IMR-90 (cell line): ENCODE measurements around the gene PALM. TPM values are rescaled to one million over a fixed set of nuclear protein-coding genes. Genes with fewer than 3 reads are reported as not detected.

ENCODE experiments used
- ATAC-seq: fragments of 200-7000 bp; cut with Tn5 transposase; 2 replicates; pipeline ENCODE4 v1.9.1; 2020; ENCODE audit warnings: low read depth, mild to moderate bottlenecking, moderate library complexity
- BruUV-seq: library from RNA; stranded (reverse); fragments of 400-500 nt; replicated peaks from 2 replicates; lab custom pipeline; 2021; lab: Mats Ljungman, UMichigan
- CTCF ChIA-PET: fragments of 300-600 bp; formaldehyde crosslinking; extraction: SDS; loops from one replicate; lab custom pipeline; 2021; ENCODE audit warnings: antibody characterized with exemption; lab: Yijun Ruan, JAX
- POLR2A ChIA-PET: fragments of 300-600 bp; sonication (Branson Sonifier 250); formaldehyde crosslinking; loops from one replicate; lab custom pipeline; 2022; ENCODE audit warnings: antibody characterized with exemption; ENCODE audit not compliant: unreplicated experiment; lab: Charles Lee
- DNase-seq: peaks from one replicate; pipeline ENCODE4 v3.0.0; 2013
- H2AFZ ChIP-seq: replicated peaks from 2 replicates; pipeline ENCODE3; 2013; ENCODE audit warnings: low read length, mild to moderate bottlenecking; ENCODE audit not compliant: poor library complexity
- H2AK5ac ChIP-seq: 2 replicates; pipeline ENCODE4 v1.6.1; 2013; ENCODE audit warnings: low read depth, low read length, inconsistent platforms
- H2AK9ac ChIP-seq: replicated peaks from 2 replicates; pipeline ENCODE3; 2013; ENCODE audit warnings: mild to moderate bottlenecking, low read depth, low read length, moderate library complexity; ENCODE audit not compliant: poor library complexity
- H2BK120ac ChIP-seq: 2 replicates; pipeline ENCODE4 v1.6.1; 2013; ENCODE audit warnings: low read depth, low read length, inconsistent platforms
- H2BK15ac ChIP-seq: 3 replicates; pipeline ENCODE4 v1.6.1; 2013; ENCODE audit warnings: low read depth, low read length, inconsistent platforms
- H2BK20ac ChIP-seq: 2 replicates; pipeline ENCODE4 v1.6.1; 2013; ENCODE audit warnings: low read depth, mild to moderate bottlenecking, inconsistent platforms, low read length, moderate library complexity
- H2BK5ac ChIP-seq: 2 replicates; pipeline ENCODE4 v1.6.1; 2013; ENCODE audit warnings: mild to moderate bottlenecking, low read depth, low read length, inconsistent platforms; ENCODE audit not compliant: poor library complexity, severe bottlenecking
- H3K14ac ChIP-seq: replicated peaks from 2 replicates; pipeline ENCODE4 v1.6.1; 2013; ENCODE audit warnings: low read depth, low read length, inconsistent platforms
- H3K18ac ChIP-seq: 2 replicates; pipeline ENCODE4 v1.6.1; 2013; ENCODE audit warnings: low read depth, low read length, control low read depth
- H3K23ac ChIP-seq: 2 replicates; pipeline ENCODE4 v1.6.1; 2013; ENCODE audit warnings: low read depth, low read length, inconsistent platforms
- H3K27ac ChIP-seq: 2 replicates; pipeline ENCODE4 v1.5.1; 2013; ENCODE audit warnings: mild to moderate bottlenecking, control low read depth, low read length; ENCODE audit not compliant: insufficient read depth
- H3K27me3 ChIP-seq: 2 replicates; pipeline ENCODE4 v1.6.1; 2013; ENCODE audit warnings: low read length; ENCODE audit not compliant: control insufficient read depth, insufficient read depth
- H3K36me3 ChIP-seq: 2 replicates; pipeline ENCODE4 v1.6.1; 2013; ENCODE audit warnings: low read length, mixed read lengths; ENCODE audit not compliant: control insufficient read depth, insufficient read depth
- H3K4ac ChIP-seq: 2 replicates; pipeline ENCODE4 v1.6.1; 2013; ENCODE audit warnings: low read depth, low read length, inconsistent platforms
- H3K4me1 ChIP-seq: 2 replicates; pipeline ENCODE4 v1.6.1; 2013; ENCODE audit warnings: low read length, mixed read lengths; ENCODE audit not compliant: control insufficient read depth, insufficient read depth
- H3K4me2 ChIP-seq: 2 replicates; pipeline ENCODE4 v1.6.1; 2013; ENCODE audit warnings: low read depth, mild to moderate bottlenecking, control low read depth, low read length, moderate library complexity
- H3K4me3 ChIP-seq: 2 replicates; pipeline ENCODE4 v1.5.1; 2013; ENCODE audit warnings: low read depth, mild to moderate bottlenecking, control low read depth, low read length, moderate library complexity; ENCODE audit not compliant: insufficient read depth
- H3K56ac ChIP-seq: 2 replicates; pipeline ENCODE4 v1.6.1; 2013; ENCODE audit warnings: low read length, inconsistent platforms; ENCODE audit not compliant: insufficient read depth; ENCODE audit errors: extremely low read depth
- H3K79me1 ChIP-seq, 2 experiments: 2 replicates each; pipeline ENCODE4 v1.6.1; 2013; ENCODE audit warnings: low read length in 2 of 2, inconsistent platforms in 1 of 2, low read depth in 1 of 2
- H3K9ac ChIP-seq: 2 replicates; pipeline ENCODE4 v1.6.1; 2013; ENCODE audit warnings: low read depth, low read length, control low read depth
- H3K9me1 ChIP-seq: 2 replicates; pipeline ENCODE4 v1.6.1; 2013; ENCODE audit warnings: low read length, inconsistent platforms; ENCODE audit not compliant: insufficient read depth
- H3K9me3 ChIP-seq: 2 replicates; pipeline ENCODE4 v1.6.1; 2013; ENCODE audit warnings: low read length; ENCODE audit not compliant: control insufficient read depth, insufficient read depth
- H4K20me1 ChIP-seq: 2 replicates; pipeline ENCODE4 v1.6.1; 2013; ENCODE audit warnings: low read length, inconsistent platforms; ENCODE audit not compliant: insufficient read depth
- H4K5ac ChIP-seq: 2 replicates; pipeline ENCODE4 v1.6.1; 2013; ENCODE audit warnings: mild to moderate bottlenecking, low read depth, low read length, control low read depth
- H4K8ac ChIP-seq, 2 experiments: 2 replicates each; pipeline ENCODE4 v1.6.1; 2013; ENCODE audit warnings: low read depth in 2 of 2, low read length in 2 of 2, control low read depth in 1 of 2, inconsistent platforms in 1 of 2
- H4K91ac ChIP-seq: 2 replicates; pipeline ENCODE4 v1.6.1; 2013; ENCODE audit warnings: low read depth, low read length, inconsistent platforms; ENCODE audit not compliant: insufficient read depth
- CEBPB ChIP-seq: IDR thresholded peaks from 2 replicates; pipeline ENCODE4 v1.6.1; 2012; ENCODE audit warnings: low read depth, low read length, improper control_type of control experiment
- USF2 ChIP-seq: fragments of 150-350 bp; IDR thresholded peaks from 2 replicates; pipeline ENCODE4 v1.6.1; 2017; ENCODE audit warnings: mild to moderate bottlenecking, antibody characterized with exemption, low read length, low read depth
- WGBS, 2 experiments: methylation state at CpG; one replicate each; pipeline versions ENCODE4 v1.1.5 to v1.1.7; 2013; ENCODE audit warnings: missing lambda C conversion rate in 2 of 2; ENCODE audit not compliant: insufficient read length in 1 of 2; ENCODE audit errors: extremely low coverage in 2 of 2; 5-methylcytosine and 5-hydroxymethylcytosine counted together
- dilution Hi-C: fragments of 300-500 bp; cut with HindIII; formaldehyde crosslinking; loops from one replicate; pipeline ENCODE4 v1.14.3; 2018; ENCODE audit warnings: low sequenced_read_pairs; ENCODE audit not compliant: unreplicated experiment
- in situ Hi-C: fragments of 300-500 bp; cut with MboI; formaldehyde crosslinking; loops from 3 replicates; pipeline ENCODE4 v1.14.3; 2019; ENCODE audit warnings: low sequenced_read_pairs, inconsistent platforms, mixed read lengths
- intact Hi-C: fragments of 100-400 bp; cut with micrococcal nuclease; formaldehyde crosslinking; loops from 2 replicates; pipeline ENCODE4 v1.10.0; 2022
- polyA plus RNA-seq, 3 experiments: library from polyadenylated mRNA; depleted of rRNA; stranded (reverse); fragments of >200 nt; gene quantifications; 2 replicates each; pipeline ENCODE4 v1.2.3, GENCODE V29; 2012; ENCODE audit warnings: low replicate concordance in 1 of 3
- total RNA-seq: library from RNA; depleted of rRNA; stranded (reverse); fragments of >200 nt; gene quantifications from 2 replicates; pipeline ENCODE4 v1.2.3, GENCODE V29; 2012

Gene PALM
- total and polyA plus RNA-seq, 2 of the 4 experiments (the other 2 are of a cell fraction) = 2.2 to 7.4 TPM

- peaks cover 3% of the 10 kb centered on the region; the same call in 1 of the 2 replicates for H3K4me1 ChIP-seq
- ATAC-seq (peak; percentile 65), DNase-seq (no peak)
- dilution Hi-C loops = no loop called here
- no peak overlapping the region for H3K23ac ChIP-seq
- TF ChIP-seq USF2 (no peak), CEBPB (peak; percentile 79)
- H3K18ac ChIP-seq = no peak overlapping the region; the same call in 1 of the 2 replicates
- WGBS, 2 experiments = 50% methylated on average over 2 of the region's 15 CpGs; no CpG with 5 or more reads in 1 of the 2 experiments
- no peaks in the 10 kb centered on the region for H3K79me1 ChIP-seq
- H3K56ac ChIP-seq = no peak overlapping the region
- H4K20me1 ChIP-seq = no peaks in the 10 kb centered on the region
- H3K4ac ChIP-seq = 0 out of 2 replicates have a peak overlapping the region, but pooled peaks have one; percentile 47
- no peaks in the 10 kb centered on the region for H3K9me1 ChIP-seq
- no peak overlapping the region for H3K4me2 ChIP-seq
- 0 out of 2 replicates have a peak overlapping the region, but pooled peaks have one; percentile 56 for H2AK5ac ChIP-seq
- ChIA-PET CTCF (no interaction called here), POLR2A (no interaction called here)
- H2BK20ac ChIP-seq = 0 out of 2 replicates have a peak overlapping the region, but pooled peaks have one; percentile 34
- H4K91ac ChIP-seq = no peak overlapping the region
- H2AFZ ChIP-seq = peak overlapping the region; percentile 78
- BruUV-seq = no TSS peak
- no peaks in the 10 kb centered on the region for H3K27me3 ChIP-seq
- no peaks in the 10 kb centered on the region for H3K36me3 ChIP-seq
- H3K27ac ChIP-seq = no peak overlapping the region
- in situ Hi-C loops = no loop called here
- no peak overlapping the region for H3K9ac ChIP-seq
- no peak overlapping the region for H3K4me3 ChIP-seq
- no peak overlapping the region for H2AK9ac ChIP-seq
- H3K9me3 ChIP-seq = no peaks in the 10 kb centered on the region
- H2BK5ac ChIP-seq = no peak overlapping the region
- H4K5ac ChIP-seq = no peak overlapping the region
- H4K8ac ChIP-seq = peak overlapping the region in 1 of 2 experiments; percentile 40; a peak in 1 of 4 replicates
- H2BK120ac ChIP-seq = no peak overlapping the region
- no peak overlapping the region for H3K14ac ChIP-seq
- intact Hi-C loops = no loop called here
- no peak overlapping the region for H2BK15ac ChIP-seq
These were observed 20.5 kb upstream of the PALM start for GRCh38 chr19:688214-688613.
